HCT116 (cell line): ENCODE data around the gene SSH2. TPM values are rescaled to one million over a fixed set of nuclear protein-coding genes. Genes with fewer than 3 reads are reported as not detected.

Source experiments
- ATAC-seq: fragments of 200-7000 bp; cut with Tn5 transposase; 2 replicates; pipeline ENCODE4 v1.9.1; 2020; ENCODE audit warnings: mild to moderate bottlenecking, moderate library complexity
- BruUV-seq: library from RNA; stranded (reverse); fragments of 400-500 nt; replicated peaks from 2 replicates; lab custom pipeline; 2021; lab: Mats Ljungman, UMichigan
- CTCF ChIA-PET: fragments of 300-600 bp; sonication (Branson Sonifier 250); formaldehyde crosslinking; loops from one replicate; lab custom pipeline; 2021; ENCODE audit warnings: antibody characterized with exemption; lab: Charles Lee
- POLR2A ChIA-PET: fragments of 300-600, 350-600 bp; sonication (Branson Sonifier 250); formaldehyde crosslinking; loops from one replicate; lab custom pipeline; 2021; ENCODE audit warnings: antibody characterized with exemption; lab: Charles Lee
- RAD21 ChIA-PET, 2 experiments: fragments of 300-600 bp; sonication (Branson Sonifier 250); formaldehyde crosslinking; loops; one replicate each; lab custom pipeline; 2023; ENCODE audit warnings: low total read pairs in 2 of 2; ENCODE audit not compliant: uncharacterized antibody in 2 of 2, unreplicated experiment in 2 of 2, low non-redundant PET in 1 of 2; lab: Charles Lee
- DNase-seq: peaks from one replicate; pipeline ENCODE4 v3.0.0-alpha.2; 2010; ENCODE audit warnings: low read depth, low spot score
- H2AFZ ChIP-seq: fragments of 200-600 bp; shearing (Covaris generic), sonication (generic); 2 replicates; pipeline ENCODE4 v1.6.1; 2017; ENCODE audit warnings: low read depth, mixed run types, mixed read lengths, antibody characterized with exemption, low read length; ENCODE audit not compliant: poor library complexity, severe bottlenecking
- H3K27ac ChIP-seq: 2 replicates; pipeline ENCODE4 v1.5.1; 2012; ENCODE audit warnings: low read depth, low read length
- H3K27me3 ChIP-seq: fragments of 200-600 bp; sonication (generic); 2 replicates; pipeline ENCODE4 v1.6.1; 2016; ENCODE audit warnings: mixed run types, low read length, mixed read lengths; ENCODE audit not compliant: insufficient read depth
- H3K36me3 ChIP-seq, 2 experiments: fragments of 200-500 bp in 1 of 2; fragments of 200-600 bp in 1 of 2; sonication (Bioruptor generic) in 1 of 2; sonication (generic) in 1 of 2; 2 replicates each; pipeline versions ENCODE4 v1.5.1 to v1.6.1; 2014 to 2016; ENCODE audit warnings: low read length in 2 of 2, inconsistent platforms in 1 of 2, mixed read lengths in 1 of 2, mixed run types in 1 of 2; ENCODE audit not compliant: insufficient read depth in 2 of 2, control insufficient read depth in 1 of 2
- H3K4me1 ChIP-seq, 2 experiments: fragments of 200-600 bp in 1 of 2; sonication (generic) in 1 of 2; 2 replicates each; pipeline versions ENCODE4 v1.5.1 to v1.6.1; 2012 to 2017; ENCODE audit warnings: low read length in 2 of 2, inconsistent platforms in 1 of 2, mild to moderate bottlenecking in 1 of 2, mixed read lengths in 1 of 2, mixed run types in 1 of 2, moderate library complexity in 1 of 2; ENCODE audit not compliant: insufficient read depth in 2 of 2, control insufficient read depth in 1 of 2
- H3K4me2 ChIP-seq: fragments of 200-600 bp; sonication (generic); 2 replicates; pipeline ENCODE4 v1.6.1; 2017; ENCODE audit warnings: mixed run types, low read length, mixed read lengths
- H3K4me3 ChIP-seq, 2 experiments: fragments of 200-600 bp in 1 of 2; sonication (generic) in 1 of 2; replicated peaks in 1 of 2; 2 replicates each; pipeline ENCODE4 v1.5.1; 2011 to 2016; ENCODE audit warnings: low read length in 2 of 2, control low read depth in 1 of 2, low read depth in 1 of 2, mild to moderate bottlenecking in 1 of 2, mixed read lengths in 1 of 2, mixed run types in 1 of 2
- H3K79me2 ChIP-seq: fragments of 200-600 bp; sonication (generic); 2 replicates; pipeline ENCODE4 v1.6.1; 2017; ENCODE audit warnings: mild to moderate bottlenecking, mixed run types, low read length, moderate library complexity, mixed read lengths; ENCODE audit not compliant: insufficient read depth
- H3K9ac ChIP-seq: fragments of 200-600 bp; sonication (generic); 2 replicates; pipeline ENCODE4 v1.6.1; 2016; ENCODE audit warnings: low read length, mixed read lengths
- H3K9me2 ChIP-seq: fragments of 200-600 bp; sonication (generic), shearing (Covaris generic); 2 replicates; pipeline ENCODE4 v1.6.1; 2017; ENCODE audit warnings: mixed run types, mild to moderate bottlenecking, moderate library complexity; ENCODE audit not compliant: insufficient read depth
- H3K9me3 ChIP-seq, 2 experiments: fragments of 200-500 bp in 1 of 2; fragments of 200-600 bp in 1 of 2; sonication (Bioruptor generic) in 1 of 2; sonication (generic) in 1 of 2; 2 replicates each; pipeline ENCODE4 v1.6.1; 2014 to 2017; ENCODE audit warnings: low read length in 2 of 2, mixed read lengths in 2 of 2, inconsistent platforms in 1 of 2, low read depth in 1 of 2, mild to moderate bottlenecking in 1 of 2, mixed run types in 1 of 2, moderate library complexity in 1 of 2; ENCODE audit not compliant: control insufficient read depth in 1 of 2, insufficient read depth in 1 of 2
- H4K20me1 ChIP-seq: fragments of 200-600 bp; sonication (generic), shearing (Covaris generic); 2 replicates; pipeline ENCODE4 v1.6.1; 2017; ENCODE audit warnings: mixed run types, mild to moderate bottlenecking, moderate library complexity; ENCODE audit not compliant: insufficient read depth
- CBX3 ChIP-seq: IDR thresholded peaks from 2 replicates; pipeline ENCODE4 v1.6.1; 2012; ENCODE audit warnings: low read depth
- EGR1 ChIP-seq: IDR thresholded peaks from 2 replicates; pipeline ENCODE4 v1.6.1; 2012; ENCODE audit warnings: low read depth
- EZH2 ChIP-seq: fragments of 200-600 bp; sonication (generic); IDR thresholded peaks from 2 replicates; pipeline ENCODE4 v1.6.1; 2017; ENCODE audit warnings: antibody characterized with exemption, mixed run types
- FOSL1 ChIP-seq: IDR thresholded peaks from 2 replicates; pipeline ENCODE4 v1.6.1; 2012; ENCODE audit warnings: low read depth
- RAD21 ChIP-seq: IDR thresholded peaks from 2 replicates; pipeline ENCODE4 v1.6.1; 2012; ENCODE audit warnings: low read depth, mild to moderate bottlenecking
- REST ChIP-seq: IDR thresholded peaks from 2 replicates; pipeline ENCODE4 v1.6.1; 2012; ENCODE audit warnings: low read depth
- SIN3A ChIP-seq: IDR thresholded peaks from 2 replicates; pipeline ENCODE4 v1.6.1; 2012; ENCODE audit warnings: low read depth
- TCF7L2 ChIP-seq: IDR thresholded peaks from 2 replicates; pipeline ENCODE4 v1.7.0; 2011; ENCODE audit warnings: borderline replicate concordance, inconsistent platforms; ENCODE audit not compliant: insufficient read depth, insufficient read length; ENCODE audit errors: extremely low read depth
- ZBTB33 ChIP-seq: IDR thresholded peaks from 2 replicates; pipeline ENCODE4 v1.6.1; 2011; ENCODE audit warnings: mild to moderate bottlenecking, low read length, moderate library complexity; ENCODE audit not compliant: insufficient replicate concordance; ENCODE audit errors: extremely low read depth
- ZFX ChIP-seq: fragments of 450-650 bp; IDR thresholded peaks from 2 replicates; pipeline ENCODE4 v1.6.1; 2017
- ZNF274 ChIP-seq: fragments of 200-500 bp; sonication (Bioruptor generic); IDR thresholded peaks from 2 replicates; pipeline ENCODE4 v1.6.1; 2014; ENCODE audit warnings: mild to moderate bottlenecking, low read depth, low read length, inconsistent platforms
- intact Hi-C: fragments of 100-400 bp; cut with micrococcal nuclease; formaldehyde crosslinking; loops from 2 replicates; pipeline ENCODE4 v1.10.0; 2022
- total RNA-seq: library from RNA; stranded (reverse); gene quantifications from one replicate; pipeline ENCODE4 v1.2.1, GENCODE V29; 2021; ENCODE audit not compliant: unreplicated experiment
- TF ChIP-seq, protein P1 (sequence below): IDR thresholded peaks from 2 replicates; pipeline ENCODE4 v1.6.1; 2012

Gene SSH2
- total RNA-seq, 1 experiment from 2014 or later = 17.0 TPM

DNA sequence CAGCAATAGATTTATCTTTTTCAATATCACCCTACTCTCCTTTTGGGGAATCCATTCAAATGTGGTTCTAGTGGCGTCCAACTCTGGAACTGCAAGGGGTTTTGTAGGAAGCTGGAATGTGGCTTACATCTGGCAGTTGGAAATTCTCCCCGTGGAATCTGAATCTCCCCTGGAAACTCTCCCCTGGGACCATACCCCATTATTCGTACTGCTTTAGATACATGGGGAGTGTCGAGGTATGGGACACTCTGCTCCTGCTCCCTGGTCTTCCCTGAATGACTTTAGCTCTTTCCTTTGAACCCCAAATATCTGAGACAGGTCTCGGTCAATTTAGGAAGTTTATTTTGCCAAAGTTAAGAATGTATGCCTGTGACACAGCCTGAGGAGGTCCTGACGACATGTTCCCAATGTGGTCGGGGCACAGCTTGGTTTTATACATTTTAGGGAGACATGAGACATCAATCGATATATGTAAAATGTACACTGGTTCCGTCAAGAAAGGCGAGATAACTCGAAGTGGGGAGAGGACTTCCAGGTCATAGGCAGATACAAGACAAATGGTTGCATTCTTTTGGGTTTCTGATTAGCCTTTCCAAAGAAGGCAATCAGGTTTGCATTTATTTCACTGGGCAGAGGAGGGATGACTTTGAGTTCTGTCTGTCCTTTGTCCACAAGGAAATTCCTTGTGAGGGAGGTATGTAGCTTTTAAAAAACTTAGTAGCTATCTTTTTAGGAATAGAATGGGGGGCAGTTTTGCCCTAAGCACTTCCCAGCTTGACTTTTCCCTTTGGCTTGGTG is 218.2 kb downstream of the SSH2 start:
- Histone ChIP-seq H3K9me2 (no peaks in the 10 kb centered on the region), H3K27ac (no peak overlapping the region), H3K4me1 (peaks cover 5 to 15% of the 10 kb centered on the region in 2 experiments; a peak in 2 of 4 replicates), H3K4me3 (no peak overlapping the region), H3K9ac (no peak overlapping the region), H3K4me2 (no peak overlapping the region), H3K79me2 (no peaks in the 10 kb centered on the region), H3K9me3 (no peaks in the 10 kb centered on the region), H3K36me3 (no peaks in the 10 kb centered on the region), H4K20me1 (no peaks in the 10 kb centered on the region), H2AFZ (no peak overlapping the region), H3K27me3 (no peaks in the 10 kb centered on the region)
- ChIA-PET RAD21 (interaction anchor here in 1 of 2 experiments (0.5 kb wide), 1 partner anchor 32 kb away, joined by 3 read pairs; no protein-coding TSS in a partner anchor), CTCF (no interaction called here), POLR2A (no interaction called here)
- BruUV-seq = no TSS peak
- no peak for ATAC-seq
- no peak for DNase-seq
- intact Hi-C loops = no loop called here
- no peak for TF ChIP-seq TCF7L2

DNA sequence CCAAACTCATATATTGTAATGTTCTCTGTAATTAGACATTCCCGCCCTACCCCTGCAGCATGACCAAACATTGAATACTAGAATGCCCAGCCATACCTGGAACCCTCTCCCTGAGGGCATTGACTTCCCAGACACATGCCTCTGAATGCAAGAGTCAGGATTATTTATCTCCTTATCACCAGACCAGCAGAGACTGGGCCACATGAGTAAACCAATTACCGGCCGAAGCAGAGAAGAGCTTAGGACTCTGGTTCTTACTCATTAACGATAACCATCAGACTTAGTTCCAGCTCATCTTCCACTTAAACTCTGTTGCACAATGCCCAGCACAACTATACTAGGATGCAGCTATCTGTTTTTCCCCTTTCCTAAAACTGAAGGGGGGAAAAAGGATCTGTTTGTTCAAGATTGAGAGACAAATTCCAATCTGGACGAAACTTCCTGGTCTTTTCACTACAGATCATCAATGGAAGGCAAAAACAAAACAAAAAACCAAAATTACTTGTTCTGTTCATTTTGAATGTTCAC is 219.1 kb downstream of the SSH2 start:
- H3K4me3 ChIP-seq = no peak overlapping the region
- intact Hi-C loops = no loop called here
- RAD21 ChIA-PET = interaction anchor here in 1 of 2 experiments (0.5 kb wide), 1 partner anchor 33 kb away, joined by 3 read pairs; no protein-coding TSS in a partner anchor
- H3K4me1 ChIP-seq = peaks cover 5 to 15% of the 10 kb centered on the region in 2 experiments; a peak in 2 of 4 replicates
- H3K79me2 ChIP-seq = no peaks in the 10 kb centered on the region
- no peak for TF ChIP-seq EZH2
- TF ChIP-seq EGR1 = no peak
- no peak for TF ChIP-seq FOSL1
- TF ChIP-seq, protein P1, sequence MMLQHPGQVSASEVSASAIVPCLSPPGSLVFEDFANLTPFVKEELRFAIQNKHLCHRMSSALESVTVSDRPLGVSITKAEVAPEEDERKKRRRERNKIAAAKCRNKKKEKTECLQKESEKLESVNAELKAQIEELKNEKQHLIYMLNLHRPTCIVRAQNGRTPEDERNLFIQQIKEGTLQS = no peak
- TF ChIP-seq TCF7L2 = no peak
- TF ChIP-seq RAD21 = no peak
- TF ChIP-seq ZFX = no peak
- TF ChIP-seq ZNF274 = no peak
- no peak for TF ChIP-seq SIN3A
- no peak for TF ChIP-seq ZBTB33
- TF ChIP-seq CBX3 = no peak
- TF ChIP-seq REST = no peak
- TF ChIP-seq, all 23 proteins: peak for 0
- CTCF ChIA-PET = no interaction called here
- H3K9ac ChIP-seq = no peak overlapping the region
- no TSS peak for BruUV-seq
- H2AFZ ChIP-seq = no peak overlapping the region
- H3K4me2 ChIP-seq = no peak overlapping the region
- POLR2A ChIA-PET = no interaction called here
- no peaks in the 10 kb centered on the region for H3K9me3 ChIP-seq
- H3K27ac ChIP-seq = no peak overlapping the region
- DNase-seq = no peak
- no peaks in the 10 kb centered on the region for H3K36me3 ChIP-seq
- H3K27me3 ChIP-seq = no peaks in the 10 kb centered on the region
- no peak for ATAC-seq
- no peaks in the 10 kb centered on the region for H4K20me1 ChIP-seq
- no peaks in the 10 kb centered on the region for H3K9me2 ChIP-seq
